Measurements from ENCODE around the gene SORD.

DNA sequence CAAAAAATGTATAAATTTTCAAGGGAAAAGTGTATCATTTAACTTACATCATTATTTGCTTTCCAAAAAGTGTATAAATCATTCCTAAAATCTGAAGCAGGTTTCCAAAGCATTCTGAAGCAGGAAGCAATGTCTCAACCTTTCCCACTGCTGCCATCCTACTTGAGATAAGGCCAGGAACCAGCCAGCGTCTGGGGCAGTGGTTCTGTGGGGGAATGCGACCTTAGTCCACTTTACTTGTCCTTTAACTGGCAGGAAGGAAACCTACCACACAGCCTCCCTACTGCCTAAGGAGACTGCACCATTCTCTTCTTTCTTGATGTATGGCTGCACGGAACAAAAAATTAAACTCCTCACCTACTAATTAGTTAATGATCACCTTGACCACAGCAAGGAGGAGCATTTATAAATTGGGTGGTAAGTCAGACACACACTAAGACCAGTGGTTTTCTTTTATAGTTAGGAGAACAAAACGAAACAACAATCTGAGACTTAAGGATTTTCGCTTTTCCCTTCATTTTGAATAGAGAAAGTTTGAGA, 3.7 kb downstream of the SORD start:
- TF ChIP-seq YY1 (IDR thresholded peaks at IDR 0.05; ENCODE audit: insufficient read depth, insufficient read length) (no peak), ZNF274 (IDR thresholded peaks at IDR 0.05; ENCODE audit: low read depth, low read length) (no peak)

Data from NT2/D1 (cell line).